VCaP (cell line): Measurements from ENCODE around the gene ADGRB2.

ENCODE experiments used
- H3K27ac ChIP-seq: fragments of 450-650 bp; 2 replicates; pipeline ENCODE4 v1.5.1; 2017
- CTCF ChIP-seq: fragments of 450-650 bp; conservative IDR thresholded peaks from 2 replicates; pipeline ENCODE4 v1.5.1; 2017; ENCODE audit warnings: mild to moderate bottlenecking, moderate library complexity

The ADGRB2 gene

GRCh38 chr1:31803610-31804009, 39.5 kb upstream of the ADGRB2 start:
- no peak overlapping the region for H3K27ac ChIP-seq
- TF ChIP-seq CTCF: no peak

DNA sequence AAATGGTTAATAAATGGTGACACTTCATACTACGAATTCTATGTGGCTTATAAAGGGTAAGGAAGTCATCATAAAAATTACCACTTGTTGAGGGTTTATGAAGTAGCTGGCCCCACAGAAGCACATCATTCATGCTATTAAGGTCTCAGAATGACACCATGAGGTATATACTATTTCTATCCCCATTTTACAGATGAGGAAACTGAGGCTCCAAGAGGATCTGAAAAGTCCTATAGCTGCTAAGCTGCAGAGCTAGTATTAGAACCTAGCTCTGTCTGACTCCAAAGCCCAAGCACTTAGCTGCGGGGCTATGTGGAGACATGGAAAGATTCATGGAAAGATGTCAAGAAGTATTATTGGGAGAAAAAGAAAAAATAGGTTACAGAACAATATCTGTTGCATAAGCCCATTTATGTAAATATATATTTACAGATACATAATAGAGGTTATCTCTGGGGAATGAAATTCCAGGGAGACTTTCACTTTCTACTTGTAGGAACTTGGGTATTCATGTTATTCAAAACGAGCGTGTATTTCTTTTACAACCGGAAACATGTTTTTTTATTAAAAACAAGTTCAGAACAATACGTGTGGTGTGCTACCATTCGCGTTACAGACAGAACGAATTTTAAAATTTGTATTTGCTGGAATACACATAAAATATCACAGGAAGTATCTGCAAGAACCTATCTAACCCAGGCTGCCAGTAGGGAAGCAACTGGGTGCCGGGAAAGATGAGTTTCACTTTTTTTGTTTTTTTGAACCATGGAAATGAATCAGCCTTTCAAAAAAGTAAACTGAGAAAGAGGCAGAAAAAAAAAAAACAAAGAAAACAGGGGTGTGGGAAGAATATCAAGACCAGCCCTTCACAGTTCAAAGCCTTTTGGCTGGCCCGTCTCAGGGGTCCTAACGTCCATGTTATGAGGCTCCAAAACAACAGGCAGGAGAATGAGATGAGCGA, 38.3 kb upstream of the ADGRB2 start:
- no peak overlapping the region for H3K27ac ChIP-seq
- TF ChIP-seq CTCF: no peak

DNA sequence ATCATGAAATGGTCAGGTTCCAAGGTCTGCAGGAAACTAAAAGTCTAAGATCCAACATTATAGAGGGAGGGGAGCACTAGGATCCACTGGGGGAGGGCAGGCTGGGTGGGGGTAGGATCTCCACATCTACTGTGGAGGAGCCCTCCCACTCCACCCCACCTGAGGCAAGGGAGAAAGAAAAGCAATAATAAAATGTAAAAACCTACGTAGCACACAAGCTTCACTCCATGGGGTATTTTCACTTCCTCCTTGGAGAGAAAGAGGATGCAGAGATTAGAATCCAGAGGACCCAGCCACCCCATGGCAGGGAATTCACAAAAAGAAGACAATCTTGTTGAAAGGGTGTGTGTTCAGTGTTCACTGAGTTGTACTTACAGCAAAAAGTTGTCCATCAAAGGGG, 37.3 kb upstream of the ADGRB2 start:
- H3K27ac ChIP-seq: no peak overlapping the region
- no peak for TF ChIP-seq CTCF

DNA sequence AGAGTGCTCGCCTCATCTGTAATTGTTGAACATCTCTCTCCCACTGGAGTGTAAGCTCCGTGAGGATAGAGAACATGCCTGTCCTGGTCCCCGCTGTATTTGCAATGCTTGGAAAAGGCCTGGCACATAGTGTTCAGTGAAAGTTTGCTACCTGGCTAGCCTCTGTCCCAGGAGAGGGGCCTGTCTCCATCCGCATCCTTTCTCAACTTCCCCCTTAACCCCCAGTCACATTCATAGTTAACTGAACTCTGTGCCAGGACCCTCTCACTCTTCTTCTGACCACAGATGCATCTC, 36.5 kb upstream of the ADGRB2 start:
- no peak overlapping the region for H3K27ac ChIP-seq
- TF ChIP-seq CTCF: no peak

DNA sequence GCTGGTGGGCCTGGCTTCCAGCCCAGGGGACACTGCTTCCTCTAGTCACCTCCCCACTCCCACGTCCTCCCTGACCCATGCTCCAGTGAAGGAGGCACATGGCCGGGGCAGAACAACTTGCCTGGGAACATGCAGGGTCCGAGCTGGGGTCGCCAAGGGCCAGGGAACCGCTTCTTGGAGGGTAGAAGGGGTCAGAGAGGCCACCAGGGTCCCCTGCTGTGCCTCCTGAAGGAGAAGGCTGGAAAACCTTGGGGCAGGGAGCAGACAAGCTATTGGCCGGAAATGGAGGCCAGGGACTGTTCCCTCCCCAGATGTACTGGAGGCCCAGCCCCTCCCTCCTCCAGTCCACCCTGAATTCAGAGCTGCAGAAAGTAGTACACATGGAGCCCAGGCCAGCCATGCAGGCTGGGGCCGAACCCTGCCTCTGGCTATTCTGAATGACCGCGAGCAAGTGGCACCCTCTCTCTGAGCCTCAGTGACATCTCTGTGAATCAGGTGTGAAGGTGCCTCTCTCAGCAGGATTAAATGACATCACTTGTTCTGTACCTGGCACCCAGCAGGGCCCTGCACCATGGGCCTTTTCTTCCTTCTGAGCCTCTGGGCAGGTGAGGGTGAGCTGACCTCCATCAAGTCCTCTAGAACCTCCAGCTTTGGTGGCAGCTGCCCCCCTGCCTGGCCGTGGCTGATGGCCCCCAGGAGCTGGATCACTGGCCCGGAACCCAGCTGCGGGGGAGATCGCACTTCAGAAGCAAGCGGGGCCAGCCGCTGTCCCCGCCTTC, 35.9 kb upstream of the ADGRB2 start:
- TF ChIP-seq CTCF: no peak
- H3K27ac ChIP-seq: no peak overlapping the region

DNA sequence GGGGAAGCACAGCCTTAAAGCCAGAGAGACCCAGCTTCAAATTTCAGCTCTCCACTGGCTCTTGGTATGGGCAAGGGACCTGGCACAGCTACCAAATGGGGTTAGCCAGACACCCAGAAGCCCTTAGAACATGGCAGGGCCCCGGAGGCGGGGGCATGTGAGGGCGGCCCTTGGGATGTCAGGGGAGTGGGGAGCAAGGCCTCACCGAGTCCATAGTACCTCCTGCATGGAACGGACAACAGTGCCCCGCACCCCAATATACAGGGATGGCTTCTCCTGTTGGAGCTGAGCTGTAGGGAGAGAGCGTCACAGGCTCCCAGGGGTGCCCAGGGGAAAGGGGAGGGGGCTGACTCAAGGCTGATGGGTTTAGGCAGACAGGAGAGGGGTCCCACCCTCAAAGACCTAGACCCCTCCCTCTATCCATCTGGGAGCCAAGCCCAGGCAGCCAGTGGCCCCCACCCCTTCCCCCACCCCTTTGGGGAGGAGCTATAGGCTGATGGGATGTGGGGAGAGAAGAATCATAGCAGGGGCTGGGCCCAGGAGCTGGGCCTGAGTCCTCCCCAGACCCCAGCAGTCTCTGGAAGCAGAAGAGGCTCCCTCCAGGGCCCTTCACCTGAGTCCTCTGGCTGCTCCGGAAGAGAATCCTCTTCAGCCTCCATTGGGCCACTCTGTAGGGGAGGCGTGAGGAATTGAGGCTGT, 35.2 kb upstream of the ADGRB2 start:
- TF ChIP-seq CTCF: no peak
- H3K27ac ChIP-seq: no peak overlapping the region
